PFSK-1 (cell line): ENCODE measurements around the gene MYF5.

Source experiments
- SIN3A ChIP-seq: IDR thresholded peaks from 2 replicates; pipeline ENCODE4 v1.6.1; 2012; ENCODE audit warnings: mild to moderate bottlenecking, low read length, moderate library complexity, borderline replicate concordance; ENCODE audit not compliant: insufficient read depth
- TAF1 ChIP-seq: IDR thresholded peaks from 2 replicates; pipeline ENCODE4 v1.6.1; 2012; ENCODE audit warnings: low read length, control low read depth, borderline replicate concordance; ENCODE audit not compliant: insufficient read depth
- TF ChIP-seq, protein P1 (sequence below), 2 experiments: IDR thresholded peaks; 2 replicates each; pipeline versions ENCODE4 v1.6.1 to v1.8.0; 2011 to 2012; ENCODE audit warnings: low read depth in 2 of 2, low read length in 2 of 2, control low read depth in 1 of 2, inconsistent platforms in 1 of 2, mild to moderate bottlenecking in 1 of 2, moderate library complexity in 1 of 2; ENCODE audit not compliant: insufficient read depth in 1 of 2

DNA sequence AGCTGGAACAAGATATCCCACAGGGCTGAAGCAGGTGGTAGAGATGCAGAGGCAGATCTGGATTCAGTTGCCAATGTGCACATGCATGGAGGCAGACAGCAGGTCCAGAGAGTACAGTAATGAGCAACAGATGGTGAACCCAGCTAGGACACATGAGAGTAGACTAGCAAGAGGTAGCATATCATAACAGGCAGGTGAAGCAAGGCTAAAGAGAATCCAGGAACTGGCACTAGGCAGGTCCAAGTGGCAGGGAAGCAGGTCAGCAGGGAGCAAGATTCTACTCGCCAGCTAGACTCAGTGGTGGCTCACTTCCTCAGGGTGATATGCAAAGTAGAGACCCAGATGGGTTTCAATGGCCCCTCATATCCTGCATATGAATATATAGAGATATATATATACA is 24.6 kb upstream of the MYF5 start:
- TF ChIP-seq TAF1 (no peak), SIN3A (no peak)
- TF ChIP-seq, protein P1, sequence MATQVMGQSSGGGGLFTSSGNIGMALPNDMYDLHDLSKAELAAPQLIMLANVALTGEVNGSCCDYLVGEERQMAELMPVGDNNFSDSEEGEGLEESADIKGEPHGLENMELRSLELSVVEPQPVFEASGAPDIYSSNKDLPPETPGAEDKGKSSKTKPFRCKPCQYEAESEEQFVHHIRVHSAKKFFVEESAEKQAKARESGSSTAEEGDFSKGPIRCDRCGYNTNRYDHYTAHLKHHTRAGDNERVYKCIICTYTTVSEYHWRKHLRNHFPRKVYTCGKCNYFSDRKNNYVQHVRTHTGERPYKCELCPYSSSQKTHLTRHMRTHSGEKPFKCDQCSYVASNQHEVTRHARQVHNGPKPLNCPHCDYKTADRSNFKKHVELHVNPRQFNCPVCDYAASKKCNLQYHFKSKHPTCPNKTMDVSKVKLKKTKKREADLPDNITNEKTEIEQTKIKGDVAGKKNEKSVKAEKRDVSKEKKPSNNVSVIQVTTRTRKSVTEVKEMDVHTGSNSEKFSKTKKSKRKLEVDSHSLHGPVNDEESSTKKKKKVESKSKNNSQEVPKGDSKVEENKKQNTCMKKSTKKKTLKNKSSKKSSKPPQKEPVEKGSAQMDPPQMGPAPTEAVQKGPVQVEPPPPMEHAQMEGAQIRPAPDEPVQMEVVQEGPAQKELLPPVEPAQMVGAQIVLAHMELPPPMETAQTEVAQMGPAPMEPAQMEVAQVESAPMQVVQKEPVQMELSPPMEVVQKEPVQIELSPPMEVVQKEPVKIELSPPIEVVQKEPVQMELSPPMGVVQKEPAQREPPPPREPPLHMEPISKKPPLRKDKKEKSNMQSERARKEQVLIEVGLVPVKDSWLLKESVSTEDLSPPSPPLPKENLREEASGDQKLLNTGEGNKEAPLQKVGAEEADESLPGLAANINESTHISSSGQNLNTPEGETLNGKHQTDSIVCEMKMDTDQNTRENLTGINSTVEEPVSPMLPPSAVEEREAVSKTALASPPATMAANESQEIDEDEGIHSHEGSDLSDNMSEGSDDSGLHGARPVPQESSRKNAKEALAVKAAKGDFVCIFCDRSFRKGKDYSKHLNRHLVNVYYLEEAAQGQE (IDR thresholded peaks at IDR 0.05; ENCODE audit: insufficient read depth in 1 of 2, low read depth in 2 of 2, low read length in 2 of 2) = no peak
